ENCODE results near the gene ROBO1. TPM values are rescaled to one million over a fixed set of nuclear protein-coding genes. Genes with fewer than 3 reads are reported as not detected.

ROBO1 gene
- total RNA-seq, 2 donors from 2014 or later: 7.6 to 19.7 TPM

DNA sequence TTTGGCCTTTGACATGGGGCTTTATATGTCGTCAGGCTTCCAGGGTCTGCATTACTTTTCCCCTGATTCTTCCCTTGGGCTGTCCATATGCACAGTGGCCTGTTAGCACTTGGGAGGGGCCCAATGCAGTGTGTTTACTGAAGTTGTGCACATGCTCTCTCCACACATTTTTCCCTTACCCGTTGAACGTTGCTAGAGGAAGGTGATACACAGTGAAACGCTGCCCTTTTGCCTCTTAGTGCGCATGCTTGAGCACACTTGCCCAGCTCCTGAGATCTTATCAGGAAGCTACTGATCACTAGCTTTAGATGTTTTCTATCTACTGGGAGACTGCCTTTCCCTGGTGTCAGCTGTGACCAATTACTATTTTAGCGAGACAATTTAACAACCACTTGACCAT, 1198.0 kb downstream of the ROBO1 start:
- Histone ChIP-seq H3K9me3 (peaks cover 0 to 5% of the 10 kb centered on the region in 2 donors), H3K27ac (no peak overlapping the region), H3K4me3 (no peak overlapping the region), H3K27me3 (no peaks in the 10 kb centered on the region), H3K36me3 (no peaks in the 10 kb centered on the region), H3K4me1 (no peaks in the 10 kb centered on the region)
- TF ChIP-seq, protein P1, sequence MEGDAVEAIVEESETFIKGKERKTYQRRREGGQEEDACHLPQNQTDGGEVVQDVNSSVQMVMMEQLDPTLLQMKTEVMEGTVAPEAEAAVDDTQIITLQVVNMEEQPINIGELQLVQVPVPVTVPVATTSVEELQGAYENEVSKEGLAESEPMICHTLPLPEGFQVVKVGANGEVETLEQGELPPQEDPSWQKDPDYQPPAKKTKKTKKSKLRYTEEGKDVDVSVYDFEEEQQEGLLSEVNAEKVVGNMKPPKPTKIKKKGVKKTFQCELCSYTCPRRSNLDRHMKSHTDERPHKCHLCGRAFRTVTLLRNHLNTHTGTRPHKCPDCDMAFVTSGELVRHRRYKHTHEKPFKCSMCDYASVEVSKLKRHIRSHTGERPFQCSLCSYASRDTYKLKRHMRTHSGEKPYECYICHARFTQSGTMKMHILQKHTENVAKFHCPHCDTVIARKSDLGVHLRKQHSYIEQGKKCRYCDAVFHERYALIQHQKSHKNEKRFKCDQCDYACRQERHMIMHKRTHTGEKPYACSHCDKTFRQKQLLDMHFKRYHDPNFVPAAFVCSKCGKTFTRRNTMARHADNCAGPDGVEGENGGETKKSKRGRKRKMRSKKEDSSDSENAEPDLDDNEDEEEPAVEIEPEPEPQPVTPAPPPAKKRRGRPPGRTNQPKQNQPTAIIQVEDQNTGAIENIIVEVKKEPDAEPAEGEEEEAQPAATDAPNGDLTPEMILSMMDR (IDR thresholded peaks at IDR 0.05): no peak
- DNase-seq (ENCODE audit: low spot score): no peak

DNA sequence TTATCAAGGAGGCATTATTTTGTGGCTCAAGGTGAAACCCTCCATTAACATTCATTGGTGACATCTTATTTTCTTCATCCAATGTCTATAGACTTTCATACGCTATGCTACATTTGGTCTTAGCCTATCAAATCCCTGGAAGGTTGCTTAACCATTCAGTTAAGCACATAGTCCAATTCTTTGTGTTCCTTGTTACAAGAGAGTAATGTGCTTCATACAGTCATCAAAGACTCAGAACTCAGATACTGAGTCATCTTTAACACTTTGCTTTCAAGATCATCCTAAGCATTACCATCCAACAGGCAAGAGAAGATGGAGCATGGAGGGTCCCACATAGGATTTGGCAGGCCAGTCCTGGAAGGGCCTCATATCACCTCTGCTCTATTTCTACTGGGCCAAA, 1202.1 kb downstream of the ROBO1 start:
- Histone ChIP-seq H3K27ac (no peak overlapping the region), H3K4me1 (no peaks in the 10 kb centered on the region), H3K9me3 (no peaks in the 10 kb centered on the region), H3K36me3 (no peaks in the 10 kb centered on the region), H3K27me3 (no peaks in the 10 kb centered on the region), H3K4me3 (no peak overlapping the region)
- TF ChIP-seq, protein P1 (IDR thresholded peaks at IDR 0.05): no peak
- DNase-seq (ENCODE audit: low spot score): no peak

DNA sequence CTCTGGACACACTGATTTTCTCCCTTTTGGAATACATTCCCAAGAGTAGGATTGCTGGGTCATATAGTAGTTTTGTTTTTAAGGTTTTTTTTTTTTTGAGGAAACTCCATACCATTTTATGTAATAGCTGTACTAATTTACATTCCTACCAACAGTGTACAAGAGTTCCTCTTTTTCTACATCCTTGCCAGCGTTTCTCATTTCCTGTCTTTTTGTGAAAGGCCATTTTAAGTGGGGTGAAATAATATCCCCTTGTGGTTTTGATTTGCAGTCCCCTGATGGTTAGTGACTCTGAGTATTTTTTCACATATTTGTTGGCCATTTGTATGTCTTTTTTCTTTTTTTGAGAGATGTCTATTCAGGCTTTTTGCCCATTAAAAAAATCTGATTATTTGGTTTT, 1205.5 kb downstream of the ROBO1 start:
- Histone ChIP-seq H3K27me3 (no peaks in the 10 kb centered on the region), H3K9me3 (no peaks in the 10 kb centered on the region)
- DNase-seq (ENCODE audit: low spot score): no peak

More for the DNA sequence above, 1205.5 kb downstream of the ROBO1 start:
- no peaks in the 10 kb centered on the region for H3K4me1 ChIP-seq
- no peaks in the 10 kb centered on the region for H3K36me3 ChIP-seq
- TF ChIP-seq, protein P1 (IDR thresholded peaks at IDR 0.05): no peak
- H3K27ac ChIP-seq: no peak overlapping the region
- no peak overlapping the region for H3K4me3 ChIP-seq

Small RNA genes within 50 kb of the gene (microRNA-seq; reads per million reads assigned to microRNA genes)
- gene MIR3923 (ENCODE audit: borderline number of aligned reads in 2 of 2, borderline replicate concordance in 1 of 2): 0 reads per million in 2 donors

All from right atrium auricular region (tissue), 2 donors.